ENCODE measurements around the gene PPM1D. TPM values are rescaled to one million over a fixed set of nuclear protein-coding genes. Genes with fewer than 3 reads are reported as not detected.

The PPM1D gene
- total RNA-seq, 1 experiment from 2014 or later: 17.9 TPM

GRCh38 chr17:60594734-60595133 lies 5.3 kb upstream of the PPM1D start:
- Mint-ChIP-seq H3K9me3 (ENCODE audit: unreplicated experiment) (no peaks in the 10 kb centered on the region), H3K27ac (ENCODE audit: unreplicated experiment) (no peak overlapping the region), H3K36me3 (ENCODE audit: insufficient read depth, unreplicated experiment) (peaks cover 6% of the 10 kb centered on the region), H3K27me3 (ENCODE audit: insufficient read depth, unreplicated experiment) (no peaks in the 10 kb centered on the region), H3K4me3 (ENCODE audit: unreplicated experiment) (no peak overlapping the region), H3K4me1 (ENCODE audit: low read depth, unreplicated experiment) (peaks cover 11% of the 10 kb centered on the region)
- Histone ChIP-seq H3K4me1 (peaks cover 4% of the 10 kb centered on the region; the same call in 1 of the 2 replicates), H3K36me3 (ENCODE audit: control insufficient read depth, insufficient read depth, low read length) (no peaks in the 10 kb centered on the region), H3K9me3 (no peaks in the 10 kb centered on the region), H3K4me3 (ENCODE audit: low read depth, low read length) (no peak overlapping the region), H3K27me3 (replicated peaks; ENCODE audit: control insufficient read depth, insufficient read depth, low read length) (no peaks in the 10 kb centered on the region)
- DNase-seq: no peak
- ChIA-PET POLR2A (no interaction called here), CTCF (interaction anchor here (0.6 to 0.7 kb wide), 2 partner anchors 146 to 640 kb away, joined by 4 to 5 read pairs; no protein-coding TSS in a partner anchor)
- no peak for TF ChIP-seq CTCF (IDR thresholded peaks at IDR 0.05; ENCODE audit: insufficient read depth in 1 of 2, low read depth in 1 of 2, low read length in 1 of 2, severe bottlenecking in 1 of 2, unreplicated experiment in 1 of 2)
- intact Hi-C loops (cut with micrococcal nuclease; ENCODE audit: unreplicated experiment): no loop called here
- BruUV-seq (replicated peaks): no TSS peak

- ChIA-PET POLR2A (no interaction called here), CTCF (no interaction called here)
- Mint-ChIP-seq H3K4me1 (ENCODE audit: low read depth, unreplicated experiment) (peaks cover 17% of the 10 kb centered on the region), H3K4me3 (ENCODE audit: unreplicated experiment) (no peak overlapping the region), H3K27me3 (ENCODE audit: insufficient read depth, unreplicated experiment) (no peaks in the 10 kb centered on the region), H3K36me3 (ENCODE audit: insufficient read depth, unreplicated experiment) (peaks cover 13% of the 10 kb centered on the region), H3K27ac (ENCODE audit: unreplicated experiment) (no peak overlapping the region), H3K9me3 (ENCODE audit: unreplicated experiment) (no peaks in the 10 kb centered on the region)
- H3K4me1 ChIP-seq: 0 out of 2 replicates have a peak, but pooled peaks cover 4% of the 10 kb centered on the region
- no peaks in the 10 kb centered on the region for H3K27me3 ChIP-seq (replicated peaks; ENCODE audit: control insufficient read depth, insufficient read depth, low read length)
- TF ChIP-seq CTCF (IDR thresholded peaks at IDR 0.05; ENCODE audit: insufficient read depth in 1 of 2, low read depth in 1 of 2, low read length in 1 of 2, severe bottlenecking in 1 of 2, unreplicated experiment in 1 of 2): no peak
- no peak overlapping the region for H3K4me3 ChIP-seq (ENCODE audit: low read depth, low read length)
- intact Hi-C loops (cut with micrococcal nuclease; ENCODE audit: unreplicated experiment): no loop called here
- DNase-seq: no peak
- H3K9me3 ChIP-seq: no peaks in the 10 kb centered on the region
- no TSS peak for BruUV-seq (replicated peaks)
- no peaks in the 10 kb centered on the region for H3K36me3 ChIP-seq (ENCODE audit: control insufficient read depth, insufficient read depth, low read length)
Measured at GRCh38 chr17:60597297-60597696, 2.7 kb upstream of the PPM1D start.

GRCh38 chr17:60598001-60598736 lies 1.8 kb upstream of the PPM1D start:
- peaks cover 18% of the 10 kb centered on the region for H3K36me3 Mint-ChIP-seq (ENCODE audit: insufficient read depth, unreplicated experiment)
- Histone ChIP-seq H3K4me3 (ENCODE audit: low read depth, low read length) (no peak overlapping the region), H3K9me3 (no peaks in the 10 kb centered on the region), H3K36me3 (ENCODE audit: control insufficient read depth, insufficient read depth, low read length) (no peaks in the 10 kb centered on the region), H3K4me1 (0 out of 2 replicates have a peak, but pooled peaks cover 4% of the 10 kb centered on the region), H3K27me3 (replicated peaks; ENCODE audit: control insufficient read depth, insufficient read depth, low read length) (no peaks in the 10 kb centered on the region)
- peaks cover 23% of the 10 kb centered on the region for H3K4me1 Mint-ChIP-seq (ENCODE audit: low read depth, unreplicated experiment)
- no TSS peak for BruUV-seq (replicated peaks)
- H3K27ac Mint-ChIP-seq (ENCODE audit: unreplicated experiment): peak overlapping the region; percentile 12
- peak overlapping the region; percentile 97 for H3K4me3 Mint-ChIP-seq (ENCODE audit: unreplicated experiment)
- TF ChIP-seq CTCF (IDR thresholded peaks at IDR 0.05; ENCODE audit: insufficient read depth in 1 of 2, low read depth in 1 of 2, low read length in 1 of 2, severe bottlenecking in 1 of 2, unreplicated experiment in 1 of 2): no peak
- intact Hi-C loops (cut with micrococcal nuclease; ENCODE audit: unreplicated experiment): no loop called here
- DNase-seq: no peak
- ChIA-PET CTCF (interaction anchor here (2.5 kb wide), 1 partner anchor 21 kb away, joined by 36 read pairs; no protein-coding TSS in a partner anchor), POLR2A (interaction anchor here (2.0 kb wide), 1 partner anchor 79 kb away, joined by 8 read pairs; the partner anchor contains the start of gene BCAS3)
- no peaks in the 10 kb centered on the region for H3K9me3 Mint-ChIP-seq (ENCODE audit: unreplicated experiment)
- no peaks in the 10 kb centered on the region for H3K27me3 Mint-ChIP-seq (ENCODE audit: insufficient read depth, unreplicated experiment)
